ENCODE data around the gene CISD1. TPM values are rescaled to one million over a fixed set of nuclear protein-coding genes. Genes with fewer than 3 reads are reported as not detected.
"Not testable (repeated sequence)": the region's sequence is repeated elsewhere in the genome, so short reads cannot be mapped to it uniquely, and the experiment has no call there.

CISD1 gene
- total and polyA plus RNA-seq, 2 donors (not counting 3 experiments of a cell fraction or from before 2014, with no cell fraction given): 25.5 to 53.0 TPM

GRCh38 chr10:58254644-58255043, 14.3 kb upstream of the CISD1 start:
- Histone ChIP-seq H3K9me3 (replicated peaks; ENCODE audit: control insufficient read depth, insufficient read depth, low read length) (no peaks in the 10 kb centered on the region), H4K20me1 (replicated peaks; ENCODE audit: control insufficient read depth, extremely low read depth, insufficient read depth, low read length) (peaks cover 2% of the 10 kb centered on the region), H3K36me3 (ENCODE audit: control insufficient read depth in 2 of 2, extremely low read depth in 1 of 2, insufficient read depth in 2 of 2, low read length in 2 of 2) (no peaks in the 10 kb centered on the region), H2AFZ (ENCODE audit: low read depth, low read length) (peak overlapping the region; percentile 83), H3K79me2 (ENCODE audit: control insufficient read depth, insufficient read depth, low read length) (peaks cover 8% of the 10 kb centered on the region), H3K4me2 (ENCODE audit: insufficient read depth, low read length) (peak overlapping the region; percentile 11), H3K9ac (replicated peaks; ENCODE audit: extremely low read depth, insufficient read depth, low read length) (no peak overlapping the region), H3K27me3 (ENCODE audit: control insufficient read depth in 2 of 2, insufficient read depth in 2 of 2, low read length in 2 of 2) (no peaks in the 10 kb centered on the region), H3K4me3 (replicated peaks in 1 of 3; ENCODE audit: insufficient read depth in 1 of 3, low read depth in 1 of 3, low read length in 3 of 3) (no peak overlapping the region), H3K9me1 (replicated peaks; ENCODE audit: control insufficient read depth, extremely low read depth, insufficient read depth, low read length) (no peaks in the 10 kb centered on the region), H3K4me1 (ENCODE audit: control insufficient read depth, extremely low read depth, insufficient read depth, low read length) (peaks cover 6% of the 10 kb centered on the region), H3K27ac (ENCODE audit: insufficient read depth, low read depth, low read length) (peak overlapping the region; percentile 18)
- no TSS peak for BruUV-seq (replicated peaks)
- ChIA-PET POLR2A (no interaction called here), CTCF (no interaction called here)
- DNase-seq (ENCODE audit: low read depth, low spot score) (no peak), FAIRE-seq (peak; percentile 42)
- intact Hi-C loops (cut with micrococcal nuclease): no loop called here
- TF ChIP-seq CTCF (IDR thresholded peaks at IDR 0.05; ENCODE audit: extremely low read depth in 1 of 2, insufficient read depth in 1 of 2, low read depth in 1 of 2, low read length in 2 of 2): no peak
- TF ChIP-seq GATA2 (IDR thresholded peaks at IDR 0.05; ENCODE audit: insufficient read depth, insufficient read length, low read depth, low read length): no peak
- no peak for TF ChIP-seq FOS (IDR thresholded peaks at IDR 0.05; ENCODE audit: borderline replicate concordance, insufficient read depth, low read length)
- no peak for TF ChIP-seq JUN (IDR thresholded peaks at IDR 0.05; ENCODE audit: borderline replicate concordance, insufficient read depth, insufficient read length, low read depth)
- TF ChIP-seq EZH2 (IDR thresholded peaks at IDR 0.05; ENCODE audit: borderline replicate concordance, low read depth, low read length, severe bottlenecking): no peak
- no peak for TF ChIP-seq POLR2AphosphoS5 (IDR thresholded peaks at IDR 0.05; ENCODE audit: insufficient read depth, low read depth, low read length)
- TF ChIP-seq POLR2A (IDR thresholded peaks at IDR 0.05; ENCODE audit: low read depth, low read length): no peak
- TF ChIP-seq, protein P1, sequence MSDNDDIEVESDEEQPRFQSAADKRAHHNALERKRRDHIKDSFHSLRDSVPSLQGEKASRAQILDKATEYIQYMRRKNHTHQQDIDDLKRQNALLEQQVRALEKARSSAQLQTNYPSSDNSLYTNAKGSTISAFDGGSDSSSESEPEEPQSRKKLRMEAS (IDR thresholded peaks at IDR 0.05; ENCODE audit: insufficient read depth, insufficient read length): no peak
- no peak for TF ChIP-seq MYC (IDR thresholded peaks at IDR 0.05; ENCODE audit: low read depth, low read length)
- dilution Hi-C loops (cut with MboI; ENCODE audit: extremely low pct_ligation_motif_present, low sequenced_read_pairs): no loop called here

DNA sequence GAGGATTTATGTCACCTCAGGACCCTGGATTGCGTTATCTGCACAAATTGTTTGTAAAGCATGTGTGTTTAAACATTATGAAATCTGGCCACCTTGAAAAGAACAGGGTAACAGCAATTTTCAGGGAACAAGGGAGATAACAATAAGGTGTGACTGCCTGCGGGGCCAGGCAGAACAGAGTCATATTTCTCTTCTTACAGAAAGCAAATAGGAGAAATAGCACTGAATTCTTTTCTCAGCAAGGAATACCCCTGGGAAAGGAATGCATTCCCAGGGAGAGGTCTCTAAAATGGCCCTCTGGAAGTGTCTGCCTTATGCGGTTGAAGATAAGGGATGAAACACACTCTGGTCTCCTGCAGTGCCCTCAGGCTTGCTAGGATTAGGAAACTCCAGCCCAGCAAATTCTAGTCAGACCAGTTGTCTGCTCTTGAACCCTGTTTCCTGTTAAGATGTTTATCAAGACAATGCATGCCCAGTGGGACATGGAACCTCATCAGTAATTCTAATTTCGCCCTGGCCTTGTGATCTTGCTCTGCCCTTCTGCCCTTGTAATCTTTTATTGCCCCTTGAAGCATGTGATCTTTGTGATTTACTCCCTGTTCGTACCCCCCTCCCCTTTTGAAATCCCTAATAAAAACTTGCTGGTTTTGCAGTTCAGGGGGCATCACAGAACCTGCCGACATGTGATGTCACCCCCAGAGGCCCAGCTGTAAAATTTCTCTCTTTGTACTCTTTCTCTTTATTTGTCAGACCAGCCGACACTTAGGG, 12.8 kb upstream of the CISD1 start:
- H3K9ac ChIP-seq (replicated peaks; ENCODE audit: extremely low read depth, insufficient read depth, low read length); H3K4me2 ChIP-seq (ENCODE audit: insufficient read depth, low read length); H3K4me3 ChIP-seq (replicated peaks in 1 of 3; ENCODE audit: insufficient read depth in 1 of 3, low read depth in 1 of 3, low read length in 3 of 3); H4K20me1 ChIP-seq (replicated peaks; ENCODE audit: control insufficient read depth, extremely low read depth, insufficient read depth, low read length); CTCF ChIA-PET; H3K9me1 ChIP-seq (replicated peaks; ENCODE audit: control insufficient read depth, extremely low read depth, insufficient read depth, low read length); H3K27me3 ChIP-seq (ENCODE audit: control insufficient read depth in 2 of 2, insufficient read depth in 2 of 2, low read length in 2 of 2); POLR2A ChIA-PET; H3K36me3 ChIP-seq (ENCODE audit: control insufficient read depth in 2 of 2, extremely low read depth in 1 of 2, insufficient read depth in 2 of 2, low read length in 2 of 2); H2AFZ ChIP-seq (ENCODE audit: low read depth, low read length); dilution Hi-C loops (cut with MboI; ENCODE audit: extremely low pct_ligation_motif_present, low sequenced_read_pairs); BruUV-seq (replicated peaks); FAIRE-seq; H3K9me3 ChIP-seq (replicated peaks; ENCODE audit: control insufficient read depth, insufficient read depth, low read length); DNase-seq (ENCODE audit: low read depth, low spot score); intact Hi-C loops (cut with micrococcal nuclease); H3K27ac ChIP-seq (ENCODE audit: insufficient read depth, low read depth, low read length); H3K4me1 ChIP-seq (ENCODE audit: control insufficient read depth, extremely low read depth, insufficient read depth, low read length): not testable (repeated sequence)
- peaks cover 13% of the 10 kb centered on the region for H3K79me2 ChIP-seq (ENCODE audit: control insufficient read depth, insufficient read depth, low read length)
